Hepatocyte (in vitro differentiated cells): ENCODE measurements around the gene WASF3. TPM values are rescaled to one million over a fixed set of nuclear protein-coding genes. Genes with fewer than 3 reads are reported as not detected.

Source experiments
- DNase-seq: peaks from one replicate; pipeline ENCODE4 v3.0.0-alpha.2; 2016; ENCODE audit warnings: low spot score
- H2AFZ ChIP-seq: fragments of 200-600 bp; sonication (generic); 2 replicates; pipeline ENCODE4 v1.6.0; 2016; ENCODE audit warnings: antibody characterized with exemption, mild to moderate bottlenecking
- H3K27ac ChIP-seq: fragments of 200-600 bp; sonication (generic); 2 replicates; pipeline ENCODE4 v1.5.1; 2016; ENCODE audit warnings: mild to moderate bottlenecking
- H3K27me3 ChIP-seq: fragments of 200-600 bp; sonication (generic); 2 replicates; pipeline ENCODE4 v1.6.1; 2016
- H3K36me3 ChIP-seq: fragments of 200-600 bp; sonication (generic); replicated peaks from 2 replicates; pipeline ENCODE4 v1.5.1; 2016; ENCODE audit warnings: low read depth; ENCODE audit not compliant: insufficient read depth
- H3K4me1 ChIP-seq: fragments of 200-600 bp; sonication (generic); 2 replicates; pipeline ENCODE4 v1.5.1; 2016; ENCODE audit warnings: mild to moderate bottlenecking, moderate library complexity; ENCODE audit not compliant: insufficient read depth
- H3K4me2 ChIP-seq: fragments of 200-600 bp; sonication (generic); 2 replicates; pipeline ENCODE4 v1.6.0; 2016
- H3K4me3 ChIP-seq: fragments of 200-600 bp; sonication (generic); 2 replicates; pipeline ENCODE4 v1.5.1; 2016; ENCODE audit warnings: mild to moderate bottlenecking
- H3K79me2 ChIP-seq: fragments of 200-600 bp; sonication (generic); 2 replicates; pipeline ENCODE4 v1.6.0; 2017; ENCODE audit warnings: mild to moderate bottlenecking
- H3K9me2 ChIP-seq: fragments of 200-600 bp; sonication (generic); replicated peaks from 2 replicates; pipeline ENCODE4 v1.6.0; 2017; ENCODE audit warnings: mild to moderate bottlenecking; ENCODE audit not compliant: insufficient read depth
- H3K9me3 ChIP-seq: fragments of 200-600 bp; sonication (generic); 2 replicates; pipeline ENCODE4 v1.5.1; 2016; ENCODE audit warnings: low read depth, mild to moderate bottlenecking
- H4K20me1 ChIP-seq: fragments of 200-600 bp; sonication (generic); 2 replicates; pipeline ENCODE4 v1.6.0; 2016; ENCODE audit warnings: mild to moderate bottlenecking; ENCODE audit not compliant: insufficient read depth, poor library complexity, severe bottlenecking
- CTCF ChIP-seq: fragments of 200-600 bp; sonication (generic); IDR thresholded peaks from 2 replicates; pipeline ENCODE4 v1.5.1; 2016; ENCODE audit warnings: antibody characterized with exemption, mild to moderate bottlenecking; ENCODE audit not compliant: poor library complexity
- EZH2 ChIP-seq: fragments of 200-600 bp; sonication (generic); IDR thresholded peaks from 2 replicates; pipeline ENCODE4 v1.6.1; 2016; ENCODE audit warnings: antibody characterized with exemption, mild to moderate bottlenecking, borderline replicate concordance
- EZH2phosphoT487 ChIP-seq: fragments of 200-600 bp; sonication (generic); IDR thresholded peaks from one replicate; pipeline ENCODE4 v1.6.1; 2018; ENCODE audit warnings: antibody characterized with exemption, mild to moderate bottlenecking, low read depth, moderate library complexity; ENCODE audit not compliant: unreplicated experiment, severe bottlenecking
- WGBS: methylation state at CpG from one replicate; pipeline ENCODE4 v1.1.6; 2016; ENCODE audit warnings: low lambda C conversion rate; ENCODE audit errors: missing lambda C conversion rate; 5-methylcytosine and 5-hydroxymethylcytosine counted together
- polyA plus RNA-seq: library from polyadenylated mRNA; unstranded; fragments of >200 nt; fragmentation: Nextera tagmentation; extraction: Ambion mirVana; gene quantifications from 2 replicates; pipeline ENCODE4 v1.2.1, GENCODE V29; 2016
- total RNA-seq: library from RNA; depleted of rRNA; stranded (reverse); fragments of >200 nt; gene quantifications from 2 replicates; pipeline ENCODE4 v1.2.3, GENCODE V29; 2014

WASF3 gene
- total and polyA plus RNA-seq, 2 experiments from 2014 or later, result 10.4 to 17.8 TPM

GRCh38 chr13:26621731-26622401 lies 64.4 kb downstream of the WASF3 start:
- Histone ChIP-seq H3K4me2 (peak overlapping the region; percentile 27), H3K27ac (peak overlapping the region; percentile 81), H2AFZ (no peak overlapping the region)

GRCh38 chr13:26623125-26623524 lies 65.6 kb downstream of the WASF3 start:
- Histone ChIP-seq H3K9me2 (no peaks in the 10 kb centered on the region), H4K20me1 (no peaks in the 10 kb centered on the region), H3K9me3 (no peaks in the 10 kb centered on the region), H3K27me3 (no peaks in the 10 kb centered on the region), H3K4me2 (no peak overlapping the region), H3K27ac (no peak overlapping the region), H3K79me2 (peaks cover 10% of the 10 kb centered on the region), H3K4me1 (peaks cover 14% of the 10 kb centered on the region), H3K36me3 (no peaks in the 10 kb centered on the region), H3K4me3 (no peak overlapping the region), H2AFZ (no peak overlapping the region)
- 79% methylated on average over 3 of the region's 3 CpGs for WGBS
- DNase-seq, result no peak
- TF ChIP-seq CTCF, result no peak
- TF ChIP-seq EZH2phosphoT487, result no peak
- no peak for TF ChIP-seq EZH2

More at GRCh38 chr13:26621731-26622401, 64.4 kb downstream of the WASF3 start:
- H3K9me3 ChIP-seq, result no peaks in the 10 kb centered on the region
- no peak for TF ChIP-seq EZH2
- no peak for TF ChIP-seq EZH2phosphoT487
- TF ChIP-seq CTCF, result no peak
- WGBS, result 83% methylated on average over 4 of the region's 4 CpGs
- no peaks in the 10 kb centered on the region for H4K20me1 ChIP-seq
- no peaks in the 10 kb centered on the region for H3K9me2 ChIP-seq
- DNase-seq, result peak; percentile 50
- H3K4me1 ChIP-seq, result peaks cover 14% of the 10 kb centered on the region
- H3K27me3 ChIP-seq, result no peaks in the 10 kb centered on the region
- H3K36me3 ChIP-seq, result no peaks in the 10 kb centered on the region
- no peak overlapping the region for H3K4me3 ChIP-seq
- peaks cover 20% of the 10 kb centered on the region for H3K79me2 ChIP-seq

GRCh38 chr13:26624572-26624971 lies 67.1 kb downstream of the WASF3 start:
- Histone ChIP-seq H3K79me2 (peaks cover 8% of the 10 kb centered on the region), H3K4me3 (no peak overlapping the region), H4K20me1 (no peaks in the 10 kb centered on the region), H3K27ac (no peak overlapping the region), H2AFZ (no peak overlapping the region), H3K4me1 (peaks cover 14% of the 10 kb centered on the region), H3K27me3 (no peaks in the 10 kb centered on the region), H3K4me2 (no peak overlapping the region), H3K9me2 (no peaks in the 10 kb centered on the region), H3K9me3 (no peaks in the 10 kb centered on the region), H3K36me3 (no peaks in the 10 kb centered on the region)
- TF ChIP-seq EZH2 (no peak), EZH2phosphoT487 (no peak), CTCF (no peak)
- WGBS, result 91% methylated on average over 1 of the region's 1 CpG
- DNase-seq, result no peak
